Measurements from ENCODE around the gene PCDHGA1.

DNA sequence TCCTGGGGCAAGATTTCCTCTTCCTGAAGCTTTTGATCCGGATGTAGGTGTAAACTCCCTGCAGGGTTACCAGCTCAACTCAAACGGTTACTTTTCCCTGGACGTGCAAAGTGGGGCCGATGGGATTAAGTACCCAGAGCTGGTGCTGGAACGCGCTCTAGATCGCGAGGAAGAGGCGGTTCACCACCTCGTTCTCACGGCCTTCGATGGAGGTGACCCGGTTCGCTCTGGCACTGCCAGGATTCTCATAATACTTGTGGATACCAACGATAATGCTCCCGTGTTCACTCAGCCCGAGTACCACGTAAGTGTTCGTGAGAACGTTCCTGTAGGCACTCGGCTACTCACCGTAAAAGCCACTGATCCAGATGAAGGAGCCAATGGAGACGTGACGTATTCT, 25.3 kb downstream of the PCDHGA1 start:
- TF ChIP-seq, protein P1, sequence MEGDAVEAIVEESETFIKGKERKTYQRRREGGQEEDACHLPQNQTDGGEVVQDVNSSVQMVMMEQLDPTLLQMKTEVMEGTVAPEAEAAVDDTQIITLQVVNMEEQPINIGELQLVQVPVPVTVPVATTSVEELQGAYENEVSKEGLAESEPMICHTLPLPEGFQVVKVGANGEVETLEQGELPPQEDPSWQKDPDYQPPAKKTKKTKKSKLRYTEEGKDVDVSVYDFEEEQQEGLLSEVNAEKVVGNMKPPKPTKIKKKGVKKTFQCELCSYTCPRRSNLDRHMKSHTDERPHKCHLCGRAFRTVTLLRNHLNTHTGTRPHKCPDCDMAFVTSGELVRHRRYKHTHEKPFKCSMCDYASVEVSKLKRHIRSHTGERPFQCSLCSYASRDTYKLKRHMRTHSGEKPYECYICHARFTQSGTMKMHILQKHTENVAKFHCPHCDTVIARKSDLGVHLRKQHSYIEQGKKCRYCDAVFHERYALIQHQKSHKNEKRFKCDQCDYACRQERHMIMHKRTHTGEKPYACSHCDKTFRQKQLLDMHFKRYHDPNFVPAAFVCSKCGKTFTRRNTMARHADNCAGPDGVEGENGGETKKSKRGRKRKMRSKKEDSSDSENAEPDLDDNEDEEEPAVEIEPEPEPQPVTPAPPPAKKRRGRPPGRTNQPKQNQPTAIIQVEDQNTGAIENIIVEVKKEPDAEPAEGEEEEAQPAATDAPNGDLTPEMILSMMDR (IDR thresholded peaks at IDR 0.05): no peak
- TF ChIP-seq EZH2 (IDR thresholded peaks at IDR 0.05) (no peak), EZH2phosphoT487 (IDR thresholded peaks at IDR 0.05) (no peak)
